HCT116 (cell line): ENCODE measurements around the gene BRD4. TPM values are rescaled to one million over a fixed set of nuclear protein-coding genes. Genes with fewer than 3 reads are reported as not detected.
"Not testable (repeated sequence)": the region's sequence is repeated elsewhere in the genome, so short reads cannot be mapped to it uniquely, and the experiment has no call there.

Source experiments
- ATAC-seq: fragments of 200-7000 bp; cut with Tn5 transposase; 2 replicates; pipeline ENCODE4 v1.9.1; 2020; ENCODE audit warnings: mild to moderate bottlenecking, moderate library complexity
- BruUV-seq: library from RNA; stranded (reverse); fragments of 400-500 nt; replicated peaks from 2 replicates; lab custom pipeline; 2021; lab: Mats Ljungman, UMichigan
- CTCF ChIA-PET: fragments of 300-600 bp; sonication (Branson Sonifier 250); formaldehyde crosslinking; loops from one replicate; lab custom pipeline; 2021; ENCODE audit warnings: antibody characterized with exemption; lab: Charles Lee
- POLR2A ChIA-PET: fragments of 300-600, 350-600 bp; sonication (Branson Sonifier 250); formaldehyde crosslinking; loops from one replicate; lab custom pipeline; 2021; ENCODE audit warnings: antibody characterized with exemption; lab: Charles Lee
- RAD21 ChIA-PET, 2 experiments: fragments of 300-600 bp; sonication (Branson Sonifier 250); formaldehyde crosslinking; loops; one replicate each; lab custom pipeline; 2023; ENCODE audit warnings: low total read pairs in 2 of 2; ENCODE audit not compliant: uncharacterized antibody in 2 of 2, unreplicated experiment in 2 of 2, low non-redundant PET in 1 of 2; lab: Charles Lee
- DNase-seq: peaks from one replicate; pipeline ENCODE4 v3.0.0-alpha.2; 2010; ENCODE audit warnings: low read depth, low spot score
- H2AFZ ChIP-seq: fragments of 200-600 bp; shearing (Covaris generic), sonication (generic); 2 replicates; pipeline ENCODE4 v1.6.1; 2017; ENCODE audit warnings: low read depth, mixed run types, mixed read lengths, antibody characterized with exemption, low read length; ENCODE audit not compliant: poor library complexity, severe bottlenecking
- H3K27ac ChIP-seq: 2 replicates; pipeline ENCODE4 v1.5.1; 2012; ENCODE audit warnings: low read depth, low read length
- H3K27me3 ChIP-seq: fragments of 200-600 bp; sonication (generic); 2 replicates; pipeline ENCODE4 v1.6.1; 2016; ENCODE audit warnings: mixed run types, low read length, mixed read lengths; ENCODE audit not compliant: insufficient read depth
- H3K36me3 ChIP-seq, 2 experiments: fragments of 200-500 bp in 1 of 2; fragments of 200-600 bp in 1 of 2; sonication (Bioruptor generic) in 1 of 2; sonication (generic) in 1 of 2; 2 replicates each; pipeline versions ENCODE4 v1.5.1 to v1.6.1; 2014 to 2016; ENCODE audit warnings: low read length in 2 of 2, inconsistent platforms in 1 of 2, mixed read lengths in 1 of 2, mixed run types in 1 of 2; ENCODE audit not compliant: insufficient read depth in 2 of 2, control insufficient read depth in 1 of 2
- H3K4me1 ChIP-seq, 2 experiments: fragments of 200-600 bp in 1 of 2; sonication (generic) in 1 of 2; 2 replicates each; pipeline versions ENCODE4 v1.5.1 to v1.6.1; 2012 to 2017; ENCODE audit warnings: low read length in 2 of 2, inconsistent platforms in 1 of 2, mild to moderate bottlenecking in 1 of 2, mixed read lengths in 1 of 2, mixed run types in 1 of 2, moderate library complexity in 1 of 2; ENCODE audit not compliant: insufficient read depth in 2 of 2, control insufficient read depth in 1 of 2
- H3K4me2 ChIP-seq: fragments of 200-600 bp; sonication (generic); 2 replicates; pipeline ENCODE4 v1.6.1; 2017; ENCODE audit warnings: mixed run types, low read length, mixed read lengths
- H3K4me3 ChIP-seq, 2 experiments: fragments of 200-600 bp in 1 of 2; sonication (generic) in 1 of 2; replicated peaks in 1 of 2; 2 replicates each; pipeline ENCODE4 v1.5.1; 2011 to 2016; ENCODE audit warnings: low read length in 2 of 2, control low read depth in 1 of 2, low read depth in 1 of 2, mild to moderate bottlenecking in 1 of 2, mixed read lengths in 1 of 2, mixed run types in 1 of 2
- H3K79me2 ChIP-seq: fragments of 200-600 bp; sonication (generic); 2 replicates; pipeline ENCODE4 v1.6.1; 2017; ENCODE audit warnings: mild to moderate bottlenecking, mixed run types, low read length, moderate library complexity, mixed read lengths; ENCODE audit not compliant: insufficient read depth
- H3K9ac ChIP-seq: fragments of 200-600 bp; sonication (generic); 2 replicates; pipeline ENCODE4 v1.6.1; 2016; ENCODE audit warnings: low read length, mixed read lengths
- H3K9me2 ChIP-seq: fragments of 200-600 bp; sonication (generic), shearing (Covaris generic); 2 replicates; pipeline ENCODE4 v1.6.1; 2017; ENCODE audit warnings: mixed run types, mild to moderate bottlenecking, moderate library complexity; ENCODE audit not compliant: insufficient read depth
- H3K9me3 ChIP-seq, 2 experiments: fragments of 200-500 bp in 1 of 2; fragments of 200-600 bp in 1 of 2; sonication (Bioruptor generic) in 1 of 2; sonication (generic) in 1 of 2; 2 replicates each; pipeline ENCODE4 v1.6.1; 2014 to 2017; ENCODE audit warnings: low read length in 2 of 2, mixed read lengths in 2 of 2, inconsistent platforms in 1 of 2, low read depth in 1 of 2, mild to moderate bottlenecking in 1 of 2, mixed run types in 1 of 2, moderate library complexity in 1 of 2; ENCODE audit not compliant: control insufficient read depth in 1 of 2, insufficient read depth in 1 of 2
- H4K20me1 ChIP-seq: fragments of 200-600 bp; sonication (generic), shearing (Covaris generic); 2 replicates; pipeline ENCODE4 v1.6.1; 2017; ENCODE audit warnings: mixed run types, mild to moderate bottlenecking, moderate library complexity; ENCODE audit not compliant: insufficient read depth
- CEBPB ChIP-seq: IDR thresholded peaks from 2 replicates; pipeline ENCODE4 v1.6.1; 2012; ENCODE audit warnings: low read depth
- EGR1 ChIP-seq: IDR thresholded peaks from 2 replicates; pipeline ENCODE4 v1.6.1; 2012; ENCODE audit warnings: low read depth
- ELF1 ChIP-seq: IDR thresholded peaks from 2 replicates; pipeline ENCODE4 v1.6.1; 2012; ENCODE audit warnings: low read depth, borderline replicate concordance
- POLR2A ChIP-seq: IDR thresholded peaks from 2 replicates; pipeline ENCODE4 v1.7.0; 2011; ENCODE audit warnings: borderline replicate concordance; ENCODE audit not compliant: insufficient read depth, insufficient read length; ENCODE audit errors: extremely low read depth
- SP1 ChIP-seq: IDR thresholded peaks from 2 replicates; pipeline ENCODE4 v1.6.1; 2012; ENCODE audit warnings: low read depth
- SRF ChIP-seq: IDR thresholded peaks from 2 replicates; pipeline ENCODE4 v1.6.1; 2012; ENCODE audit warnings: low read depth
- YY1 ChIP-seq: IDR thresholded peaks from 2 replicates; pipeline ENCODE4 v1.6.1; 2011; ENCODE audit warnings: low read length, low read depth, moderate library complexity, mild to moderate bottlenecking; ENCODE audit not compliant: insufficient replicate concordance; ENCODE audit errors: extremely low read depth
- ZFX ChIP-seq: fragments of 450-650 bp; IDR thresholded peaks from 2 replicates; pipeline ENCODE4 v1.6.1; 2017
- intact Hi-C: fragments of 100-400 bp; cut with micrococcal nuclease; formaldehyde crosslinking; loops from 2 replicates; pipeline ENCODE4 v1.10.0; 2022
- total RNA-seq: library from RNA; stranded (reverse); gene quantifications from one replicate; pipeline ENCODE4 v1.2.1, GENCODE V29; 2021; ENCODE audit not compliant: unreplicated experiment
- TF ChIP-seq, protein P1 (sequence below): IDR thresholded peaks from 2 replicates; pipeline ENCODE4 v1.6.1; 2011; ENCODE audit warnings: mild to moderate bottlenecking, low read length, moderate library complexity; ENCODE audit not compliant: insufficient replicate concordance; ENCODE audit errors: extremely low read depth
- TF ChIP-seq, protein P2 (sequence below): IDR thresholded peaks from 2 replicates; pipeline ENCODE4 v1.6.1; 2012; ENCODE audit warnings: low read depth

Gene BRD4
- total RNA-seq, 1 experiment from 2014 or later: 52.9 TPM

DNA sequence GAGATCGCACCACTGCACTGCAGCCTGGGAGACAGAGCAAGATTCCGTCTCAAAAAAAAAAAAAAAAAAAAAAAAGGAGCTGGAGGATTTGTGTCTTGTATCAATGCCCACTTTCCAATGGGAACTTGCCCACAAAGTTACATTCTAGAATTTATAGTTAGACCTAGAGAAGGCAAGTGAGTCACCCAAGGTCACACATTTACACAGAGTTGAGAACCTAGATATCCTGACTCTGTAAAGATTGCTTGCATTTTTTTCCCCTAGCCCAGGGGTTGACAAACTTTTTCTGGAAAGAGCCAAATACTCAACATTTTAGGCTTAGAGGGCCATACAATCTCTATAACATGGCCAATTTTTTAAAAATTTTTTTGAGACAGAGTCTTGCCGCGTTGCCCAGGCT is 7.7 kb upstream of the BRD4 start (continued):
- TF ChIP-seq, protein P1, sequence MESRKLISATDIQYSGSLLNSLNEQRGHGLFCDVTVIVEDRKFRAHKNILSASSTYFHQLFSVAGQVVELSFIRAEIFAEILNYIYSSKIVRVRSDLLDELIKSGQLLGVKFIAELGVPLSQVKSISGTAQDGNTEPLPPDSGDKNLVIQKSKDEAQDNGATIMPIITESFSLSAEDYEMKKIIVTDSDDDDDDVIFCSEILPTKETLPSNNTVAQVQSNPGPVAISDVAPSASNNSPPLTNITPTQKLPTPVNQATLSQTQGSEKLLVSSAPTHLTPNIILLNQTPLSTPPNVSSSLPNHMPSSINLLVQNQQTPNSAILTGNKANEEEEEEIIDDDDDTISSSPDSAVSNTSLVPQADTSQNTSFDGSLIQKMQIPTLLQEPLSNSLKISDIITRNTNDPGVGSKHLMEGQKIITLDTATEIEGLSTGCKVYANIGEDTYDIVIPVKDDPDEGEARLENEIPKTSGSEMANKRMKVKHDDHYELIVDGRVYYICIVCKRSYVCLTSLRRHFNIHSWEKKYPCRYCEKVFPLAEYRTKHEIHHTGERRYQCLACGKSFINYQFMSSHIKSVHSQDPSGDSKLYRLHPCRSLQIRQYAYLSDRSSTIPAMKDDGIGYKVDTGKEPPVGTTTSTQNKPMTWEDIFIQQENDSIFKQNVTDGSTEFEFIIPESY: no peak
- TF ChIP-seq ZFX (no peak), ELF1 (no peak), CEBPB (no peak)
- TF ChIP-seq, protein P2, sequence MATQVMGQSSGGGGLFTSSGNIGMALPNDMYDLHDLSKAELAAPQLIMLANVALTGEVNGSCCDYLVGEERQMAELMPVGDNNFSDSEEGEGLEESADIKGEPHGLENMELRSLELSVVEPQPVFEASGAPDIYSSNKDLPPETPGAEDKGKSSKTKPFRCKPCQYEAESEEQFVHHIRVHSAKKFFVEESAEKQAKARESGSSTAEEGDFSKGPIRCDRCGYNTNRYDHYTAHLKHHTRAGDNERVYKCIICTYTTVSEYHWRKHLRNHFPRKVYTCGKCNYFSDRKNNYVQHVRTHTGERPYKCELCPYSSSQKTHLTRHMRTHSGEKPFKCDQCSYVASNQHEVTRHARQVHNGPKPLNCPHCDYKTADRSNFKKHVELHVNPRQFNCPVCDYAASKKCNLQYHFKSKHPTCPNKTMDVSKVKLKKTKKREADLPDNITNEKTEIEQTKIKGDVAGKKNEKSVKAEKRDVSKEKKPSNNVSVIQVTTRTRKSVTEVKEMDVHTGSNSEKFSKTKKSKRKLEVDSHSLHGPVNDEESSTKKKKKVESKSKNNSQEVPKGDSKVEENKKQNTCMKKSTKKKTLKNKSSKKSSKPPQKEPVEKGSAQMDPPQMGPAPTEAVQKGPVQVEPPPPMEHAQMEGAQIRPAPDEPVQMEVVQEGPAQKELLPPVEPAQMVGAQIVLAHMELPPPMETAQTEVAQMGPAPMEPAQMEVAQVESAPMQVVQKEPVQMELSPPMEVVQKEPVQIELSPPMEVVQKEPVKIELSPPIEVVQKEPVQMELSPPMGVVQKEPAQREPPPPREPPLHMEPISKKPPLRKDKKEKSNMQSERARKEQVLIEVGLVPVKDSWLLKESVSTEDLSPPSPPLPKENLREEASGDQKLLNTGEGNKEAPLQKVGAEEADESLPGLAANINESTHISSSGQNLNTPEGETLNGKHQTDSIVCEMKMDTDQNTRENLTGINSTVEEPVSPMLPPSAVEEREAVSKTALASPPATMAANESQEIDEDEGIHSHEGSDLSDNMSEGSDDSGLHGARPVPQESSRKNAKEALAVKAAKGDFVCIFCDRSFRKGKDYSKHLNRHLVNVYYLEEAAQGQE: no peak

DNA sequence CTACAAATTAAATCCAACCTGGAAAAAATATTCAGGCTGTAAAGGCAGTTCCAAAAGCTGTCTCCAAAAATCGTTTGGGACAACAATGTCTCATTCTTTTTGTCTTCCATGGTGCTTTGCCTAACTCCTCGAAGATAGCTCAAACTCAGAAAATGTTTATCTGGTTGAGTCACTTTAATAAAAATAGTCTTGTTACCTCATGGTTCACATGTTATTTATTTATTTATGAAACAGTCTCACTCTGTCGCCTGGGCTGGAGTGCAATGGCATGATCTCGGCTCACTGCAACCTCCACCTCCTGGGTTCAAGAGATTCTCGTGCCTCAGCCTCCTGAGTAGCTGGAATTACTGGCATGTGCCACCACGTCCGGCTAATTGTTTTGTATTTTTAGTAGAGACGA is 4.9 kb upstream of the BRD4 start:
- no peaks in the 10 kb centered on the region for H3K9me3 ChIP-seq
- no peaks in the 10 kb centered on the region for H3K27me3 ChIP-seq
- POLR2A ChIA-PET: no interaction called here
- peaks cover 6% of the 10 kb centered on the region; the same call in 1 of the 2 replicates for H3K79me2 ChIP-seq
- H3K27ac ChIP-seq: no peak overlapping the region
- H3K4me3 ChIP-seq: no peak overlapping the region
- no peak for DNase-seq
- no peak overlapping the region for H3K4me2 ChIP-seq
- H4K20me1 ChIP-seq: no peaks in the 10 kb centered on the region
- H3K4me1 ChIP-seq: peaks cover 0 to 3% of the 10 kb centered on the region in 2 experiments; a peak in 2 of 4 replicates
- ATAC-seq: no peak
- no peaks in the 10 kb centered on the region for H3K36me3 ChIP-seq
- no peak overlapping the region for H2AFZ ChIP-seq
- TF ChIP-seq EGR1 (no peak), SRF (no peak), POLR2A (no peak), CEBPB (no peak), SP1 (no peak), YY1 (no peak)
- no peaks in the 10 kb centered on the region for H3K9me2 ChIP-seq
- intact Hi-C loops: no loop called here
- no peak overlapping the region for H3K9ac ChIP-seq
- CTCF ChIA-PET: no interaction called here
- no TSS peak for BruUV-seq
- RAD21 ChIA-PET: no interaction called here

DNA sequence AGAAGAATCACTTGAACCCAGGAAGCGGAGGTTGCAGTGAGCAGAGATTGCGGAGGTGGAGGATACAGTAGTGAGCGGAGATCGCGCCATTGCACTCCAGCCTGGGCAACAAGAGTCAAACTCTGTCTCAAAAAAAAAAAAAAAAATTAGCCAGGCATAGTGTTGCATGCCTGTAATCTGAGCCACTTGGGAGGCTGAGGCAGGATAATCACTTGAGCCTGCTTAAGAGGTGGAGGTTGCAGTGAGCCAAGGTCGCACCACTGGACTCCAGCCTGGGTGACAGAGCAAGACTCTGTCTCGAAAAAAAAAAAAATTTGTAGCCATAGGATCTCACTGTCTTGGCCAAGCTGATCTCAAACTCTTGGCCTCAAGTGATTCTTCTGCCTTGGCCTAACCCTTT is 3.7 kb upstream of the BRD4 start:
- H3K27ac ChIP-seq, H2AFZ ChIP-seq, H3K4me3 ChIP-seq, ATAC-seq, H3K36me3 ChIP-seq, H3K27me3 ChIP-seq, BruUV-seq, H3K4me2 ChIP-seq, H3K4me1 ChIP-seq, H3K9me3 ChIP-seq, DNase-seq, RAD21 ChIA-PET, H3K9me2 ChIP-seq, CTCF ChIA-PET, H4K20me1 ChIP-seq, H3K9ac ChIP-seq, intact Hi-C loops, POLR2A ChIA-PET: not testable (repeated sequence)
- peaks cover 12% of the 10 kb centered on the region for H3K79me2 ChIP-seq
